Caco-2 (cell line): ENCODE results near the gene KRTAP9-9. TPM values are rescaled to one million over a fixed set of nuclear protein-coding genes. Genes with fewer than 3 reads are reported as not detected.

Experiments used
- BruUV-seq: library from RNA; stranded (reverse); fragments of 400-500 nt; replicated peaks from 2 replicates; lab custom pipeline; 2021; lab: Mats Ljungman, UMichigan
- CTCF ChIA-PET: fragments of 300-600 bp; sonication (Branson Sonifier 250); formaldehyde crosslinking; loops from one replicate; lab custom pipeline; 2022; ENCODE audit warnings: antibody characterized with exemption; lab: Charles Lee
- POLR2A ChIA-PET: fragments of 300-600 bp; sonication (Branson Sonifier 250); formaldehyde crosslinking; loops from one replicate; lab custom pipeline; 2022; ENCODE audit warnings: antibody characterized with exemption; lab: Charles Lee
- DNase-seq, 2 experiments: peaks; one replicate each; pipeline versions ENCODE4 v3.0.0 to v3.0.0-alpha.2; 2020 to 2022
- H3K27me3 ChIP-seq: replicated peaks from 2 replicates; pipeline ENCODE4 v1.6.0; 2011; ENCODE audit warnings: low read length; ENCODE audit not compliant: control insufficient read depth, insufficient read depth
- H3K36me3 ChIP-seq: 2 replicates; pipeline ENCODE4 v1.5.1; 2011; ENCODE audit warnings: low read length; ENCODE audit not compliant: control insufficient read depth, insufficient read depth
- H3K4me1 ChIP-seq: fragments of 250-450 bp; sonication (Bioruptor Pico); 2 replicates; pipeline ENCODE4 v1.5.1; 2020; ENCODE audit warnings: mild to moderate bottlenecking
- H3K4me3 ChIP-seq: 2 replicates; pipeline ENCODE4 v1.5.1; 2011; ENCODE audit warnings: low read depth, mild to moderate bottlenecking, control low read depth, low read length
- H3K9me3 ChIP-seq: fragments of 250-450 bp; sonication (Bioruptor Pico); 2 replicates; pipeline ENCODE4 v1.5.1; 2020; ENCODE audit warnings: mild to moderate bottlenecking, moderate library complexity
- H3K27ac Mint-ChIP-seq: one replicate; pipeline ENCODE4 v1.8.0; 2022; ENCODE audit warnings: mixed read lengths; ENCODE audit not compliant: unreplicated experiment
- H3K27me3 Mint-ChIP-seq: one replicate; pipeline ENCODE4 v1.8.0; 2022; ENCODE audit warnings: mixed read lengths; ENCODE audit not compliant: insufficient read depth, unreplicated experiment
- H3K36me3 Mint-ChIP-seq: one replicate; pipeline ENCODE4 v1.8.0; 2022; ENCODE audit warnings: mild to moderate bottlenecking, mixed read lengths; ENCODE audit not compliant: insufficient read depth, unreplicated experiment
- H3K4me1 Mint-ChIP-seq: one replicate; pipeline ENCODE4 v1.8.0; 2022; ENCODE audit warnings: low read depth, mixed read lengths; ENCODE audit not compliant: unreplicated experiment
- H3K4me3 Mint-ChIP-seq: one replicate; pipeline ENCODE4 v1.8.0; 2022; ENCODE audit warnings: mild to moderate bottlenecking, moderate library complexity, mixed read lengths; ENCODE audit not compliant: unreplicated experiment
- H3K9me3 Mint-ChIP-seq: one replicate; pipeline ENCODE4 v1.8.0; 2022; ENCODE audit warnings: mixed read lengths; ENCODE audit not compliant: unreplicated experiment
- CTCF ChIP-seq, 2 experiments: fragments of 200-600 bp in 1 of 2; IDR thresholded peaks; 1 replicate in 1 of 2; 2 replicates in 1 of 2; pipeline versions ENCODE4 v1.5.1 to v1.8.0; 2011 to 2022; ENCODE audit warnings: antibody characterized with exemption in 1 of 2, control low read depth in 1 of 2, inconsistent platforms in 1 of 2, low read depth in 1 of 2, low read length in 1 of 2, mild to moderate bottlenecking in 1 of 2, moderate library complexity in 1 of 2; ENCODE audit not compliant: insufficient read depth in 1 of 2, severe bottlenecking in 1 of 2, unreplicated experiment in 1 of 2
- intact Hi-C: fragments of 100-400 bp; cut with micrococcal nuclease; formaldehyde crosslinking; loops from one replicate; pipeline ENCODE4 v1.10.0; 2022; ENCODE audit not compliant: unreplicated experiment
- total RNA-seq: library from RNA; stranded (reverse); gene quantifications from 2 replicates; pipeline ENCODE4 v1.2.3, GENCODE V29; 2022

KRTAP9-9 gene
- total RNA-seq, 1 experiment from 2014 or later: not detected

GRCh38 chr17:41256291-41256685, 1.1 kb downstream of the KRTAP9-9 start:
- no peaks in the 10 kb centered on the region for H3K36me3 Mint-ChIP-seq
- H3K27ac Mint-ChIP-seq: no peak overlapping the region
- no peaks in the 10 kb centered on the region for H3K9me3 Mint-ChIP-seq
- Histone ChIP-seq H3K9me3 (no peaks in the 10 kb centered on the region), H3K36me3 (no peaks in the 10 kb centered on the region), H3K4me3 (no peak overlapping the region), H3K4me1 (no peaks in the 10 kb centered on the region), H3K27me3 (no peaks in the 10 kb centered on the region; the same call in 1 of the 2 replicates)
- POLR2A ChIA-PET: no interaction called here
- peaks cover 7% of the 10 kb centered on the region for H3K27me3 Mint-ChIP-seq
- BruUV-seq: no TSS peak
- DNase-seq: no peak
- peaks cover 6% of the 10 kb centered on the region for H3K4me1 Mint-ChIP-seq
- TF ChIP-seq CTCF (IDR thresholded peaks at IDR 0.05; ENCODE audit: insufficient read depth in 1 of 2, low read depth in 1 of 2, low read length in 1 of 2, severe bottlenecking in 1 of 2, unreplicated experiment in 1 of 2): no peak
- CTCF ChIA-PET: no interaction called here
- H3K4me3 Mint-ChIP-seq: no peak overlapping the region
- intact Hi-C loops: no loop called here

- no peak overlapping the region for H3K4me3 ChIP-seq
- Mint-ChIP-seq H3K4me1 (peaks cover 6% of the 10 kb centered on the region), H3K9me3 (no peaks in the 10 kb centered on the region), H3K4me3 (no peak overlapping the region), H3K36me3 (no peaks in the 10 kb centered on the region), H3K27ac (no peak overlapping the region), H3K27me3 (peaks cover 4% of the 10 kb centered on the region)
- no peaks in the 10 kb centered on the region; the same call in 1 of the 2 replicates for H3K27me3 ChIP-seq
- BruUV-seq: no TSS peak
- no peak for DNase-seq
- POLR2A ChIA-PET: no interaction called here
- 0 out of 2 replicates have a peak, but pooled peaks cover 4% of the 10 kb centered on the region for H3K9me3 ChIP-seq
- CTCF ChIA-PET: no interaction called here
- no peaks in the 10 kb centered on the region for H3K36me3 ChIP-seq
- intact Hi-C loops: no loop called here
- no peaks in the 10 kb centered on the region for H3K4me1 ChIP-seq
- no peak for TF ChIP-seq CTCF (IDR thresholded peaks at IDR 0.05; ENCODE audit: insufficient read depth in 1 of 2, low read depth in 1 of 2, low read length in 1 of 2, severe bottlenecking in 1 of 2, unreplicated experiment in 1 of 2)
Observed at GRCh38 chr17:41258406-41258805, 3.2 kb downstream of the KRTAP9-9 start.

GRCh38 chr17:41263212-41263611, 8.0 kb downstream of the KRTAP9-9 start:
- no peak for DNase-seq
- H3K4me3 Mint-ChIP-seq: no peak overlapping the region
- ChIA-PET POLR2A (no interaction called here), CTCF (no interaction called here)
- Histone ChIP-seq H3K9me3 (0 out of 2 replicates have a peak, but pooled peaks cover 4% of the 10 kb centered on the region), H3K27me3 (no peaks in the 10 kb centered on the region), H3K4me3 (no peak overlapping the region), H3K36me3 (no peaks in the 10 kb centered on the region), H3K4me1 (no peaks in the 10 kb centered on the region)
- no peaks in the 10 kb centered on the region for H3K4me1 Mint-ChIP-seq
- intact Hi-C loops: no loop called here
- no peaks in the 10 kb centered on the region for H3K36me3 Mint-ChIP-seq
- H3K27me3 Mint-ChIP-seq: no peaks in the 10 kb centered on the region
- no peak overlapping the region for H3K27ac Mint-ChIP-seq
- TF ChIP-seq CTCF (IDR thresholded peaks at IDR 0.05; ENCODE audit: insufficient read depth in 1 of 2, low read depth in 1 of 2, low read length in 1 of 2, severe bottlenecking in 1 of 2, unreplicated experiment in 1 of 2): no peak
- BruUV-seq: no TSS peak
- no peaks in the 10 kb centered on the region for H3K9me3 Mint-ChIP-seq
